ENCODE measurements around the gene COMT. TPM values are rescaled to one million over a fixed set of nuclear protein-coding genes. Genes with fewer than 3 reads are reported as not detected.

Gene COMT
- total and polyA plus RNA-seq, 9 donors = 23.1 to 200 (median 161) TPM

DNA sequence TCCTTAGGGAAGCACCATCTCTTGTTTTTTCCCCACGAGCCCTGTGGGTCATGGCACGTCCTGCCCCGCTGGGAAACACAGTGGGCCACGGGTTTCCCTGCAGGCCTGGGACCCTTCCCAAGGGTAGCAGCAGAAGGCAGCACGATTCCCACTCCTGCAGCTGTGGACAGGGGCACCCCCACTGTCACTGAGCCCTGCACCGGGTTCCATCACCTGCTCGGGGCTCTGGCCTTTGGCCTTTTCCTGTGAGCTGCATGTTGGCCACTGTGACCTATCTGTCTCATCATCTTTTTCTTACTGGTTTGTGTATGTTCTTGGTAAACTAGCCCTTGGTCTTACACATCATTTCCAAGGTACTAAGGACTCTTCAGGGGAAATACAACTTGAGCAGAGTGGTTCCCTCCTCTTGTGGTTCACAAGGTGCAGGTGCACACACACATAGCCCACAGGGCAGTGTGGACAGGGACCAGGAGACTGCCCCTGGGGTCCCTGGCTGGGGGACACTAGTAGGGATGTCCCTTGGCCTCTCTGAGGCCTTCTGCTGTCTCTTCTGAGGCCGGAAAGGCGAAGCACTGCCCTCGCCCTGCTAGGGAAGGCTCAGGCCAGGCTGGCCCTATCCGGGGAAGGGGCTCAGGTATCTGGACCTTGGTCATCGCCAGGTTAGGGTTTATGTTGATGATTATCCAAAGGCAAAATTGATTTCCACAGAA lies 19.1 kb downstream of the COMT start:
- H3K4me3 ChIP-seq = no peak overlapping the region
- no peaks in the 10 kb centered on the region for H3K36me3 ChIP-seq
- intact Hi-C loops (cut with DNase I) = loop anchor here in 1 of 4 donors (10.0 kb wide), 1 partner anchor 154 kb away; the partner anchor contains the start of genes RANBP1 and TRMT2A
- peaks cover 7% of the 10 kb centered on the region for H3K4me1 ChIP-seq (ENCODE audit: insufficient read depth)
- no peaks in the 10 kb centered on the region for H3K27me3 ChIP-seq
- no peak for DNase-seq
- WGBS, 3 donors = 81 to 87% (median 84%) methylated on average over 12 of the region's 12 CpGs
- no peaks in the 10 kb centered on the region for H3K9me3 ChIP-seq
- H3K27ac ChIP-seq = peak overlapping the region; percentile 27 to 34
- TF ChIP-seq POLR2A (IDR thresholded peaks at IDR 0.05) (no peak), EP300 (IDR thresholded peaks at IDR 0.05) (no peak)
- TF ChIP-seq, protein P1, sequence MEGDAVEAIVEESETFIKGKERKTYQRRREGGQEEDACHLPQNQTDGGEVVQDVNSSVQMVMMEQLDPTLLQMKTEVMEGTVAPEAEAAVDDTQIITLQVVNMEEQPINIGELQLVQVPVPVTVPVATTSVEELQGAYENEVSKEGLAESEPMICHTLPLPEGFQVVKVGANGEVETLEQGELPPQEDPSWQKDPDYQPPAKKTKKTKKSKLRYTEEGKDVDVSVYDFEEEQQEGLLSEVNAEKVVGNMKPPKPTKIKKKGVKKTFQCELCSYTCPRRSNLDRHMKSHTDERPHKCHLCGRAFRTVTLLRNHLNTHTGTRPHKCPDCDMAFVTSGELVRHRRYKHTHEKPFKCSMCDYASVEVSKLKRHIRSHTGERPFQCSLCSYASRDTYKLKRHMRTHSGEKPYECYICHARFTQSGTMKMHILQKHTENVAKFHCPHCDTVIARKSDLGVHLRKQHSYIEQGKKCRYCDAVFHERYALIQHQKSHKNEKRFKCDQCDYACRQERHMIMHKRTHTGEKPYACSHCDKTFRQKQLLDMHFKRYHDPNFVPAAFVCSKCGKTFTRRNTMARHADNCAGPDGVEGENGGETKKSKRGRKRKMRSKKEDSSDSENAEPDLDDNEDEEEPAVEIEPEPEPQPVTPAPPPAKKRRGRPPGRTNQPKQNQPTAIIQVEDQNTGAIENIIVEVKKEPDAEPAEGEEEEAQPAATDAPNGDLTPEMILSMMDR (IDR thresholded peaks at IDR 0.05) = no peak

DNA sequence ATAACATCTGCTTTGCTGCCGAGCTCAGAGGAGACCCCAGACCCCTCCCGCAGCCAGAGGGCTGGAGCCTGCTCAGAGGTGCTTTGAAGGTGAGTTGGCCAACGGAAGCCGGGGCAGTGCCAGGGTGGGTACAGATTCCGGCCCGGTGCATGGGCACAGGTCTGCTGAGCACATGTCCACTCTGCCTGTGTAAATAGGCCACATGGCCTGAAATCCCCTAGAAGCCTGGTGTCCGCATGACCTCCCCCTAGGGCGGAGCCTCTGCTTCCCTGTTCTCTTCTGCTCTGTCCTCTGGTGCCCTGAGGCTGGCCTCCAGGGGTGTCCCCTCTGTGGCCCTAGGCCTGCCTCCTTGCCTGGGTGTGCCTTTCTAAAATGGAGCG lies 19.6 kb downstream of the COMT start:
- Histone ChIP-seq H3K27ac (peak overlapping the region in 1 of 2 donors; percentile 34), H3K9me3 (no peaks in the 10 kb centered on the region)
- 86 to 91% (median 89%) methylated on average over 9 of the region's 9 CpGs for WGBS, 3 donors

DNA sequence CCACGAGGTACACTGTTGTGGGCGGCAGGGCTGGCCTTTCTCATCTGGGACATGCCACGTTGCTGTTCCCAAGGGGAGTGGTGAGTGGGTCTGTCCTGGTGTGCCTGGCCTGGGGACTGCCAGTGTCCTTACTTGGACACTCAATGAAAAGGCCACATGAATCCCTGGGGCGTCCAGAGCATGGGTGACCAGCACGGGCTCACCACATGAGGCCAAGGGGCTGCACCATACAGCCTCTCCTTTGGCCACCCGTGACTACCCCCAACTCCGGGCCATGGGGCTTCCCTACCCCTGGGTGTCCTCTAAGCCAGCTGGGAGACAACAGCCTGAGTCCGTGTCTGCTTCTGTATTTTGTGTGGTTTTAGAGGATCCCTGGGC lies 20.3 kb downstream of the COMT start:
- H3K9me3 ChIP-seq = no peaks in the 10 kb centered on the region
- WGBS, 3 donors = 78 to 87% (median 78%) methylated on average over 8 of the region's 8 CpGs
- no peak for DNase-seq
- no peak overlapping the region for H3K27ac ChIP-seq
- H3K4me3 ChIP-seq = no peak overlapping the region
- TF ChIP-seq, protein P1 (IDR thresholded peaks at IDR 0.05) = no peak
- no peak for TF ChIP-seq POLR2A (IDR thresholded peaks at IDR 0.05)
- no peak for TF ChIP-seq EP300 (IDR thresholded peaks at IDR 0.05)
- intact Hi-C loops (cut with DNase I) = loop anchor here in 1 of 4 donors (10.0 kb wide), 1 partner anchor 153 kb away; the partner anchor contains the start of genes RANBP1 and TRMT2A
- H3K4me1 ChIP-seq (ENCODE audit: insufficient read depth) = peaks cover 7% of the 10 kb centered on the region
- H3K27me3 ChIP-seq = no peaks in the 10 kb centered on the region
- no peaks in the 10 kb centered on the region for H3K36me3 ChIP-seq

More for the DNA sequence above, 19.6 kb downstream of the COMT start:
- H3K4me3 ChIP-seq = no peak overlapping the region
- no peaks in the 10 kb centered on the region for H3K36me3 ChIP-seq
- H3K27me3 ChIP-seq = no peaks in the 10 kb centered on the region
- TF ChIP-seq EP300 (IDR thresholded peaks at IDR 0.05) = no peak
- no peak for TF ChIP-seq POLR2A (IDR thresholded peaks at IDR 0.05)
- TF ChIP-seq, protein P1 (IDR thresholded peaks at IDR 0.05) = no peak
- intact Hi-C loops (cut with DNase I) = loop anchor here in 1 of 4 donors (10.0 kb wide), 1 partner anchor 154 kb away; the partner anchor contains the start of genes RANBP1 and TRMT2A
- H3K4me1 ChIP-seq (ENCODE audit: insufficient read depth) = peaks cover 7% of the 10 kb centered on the region
- no peak for DNase-seq

DNA sequence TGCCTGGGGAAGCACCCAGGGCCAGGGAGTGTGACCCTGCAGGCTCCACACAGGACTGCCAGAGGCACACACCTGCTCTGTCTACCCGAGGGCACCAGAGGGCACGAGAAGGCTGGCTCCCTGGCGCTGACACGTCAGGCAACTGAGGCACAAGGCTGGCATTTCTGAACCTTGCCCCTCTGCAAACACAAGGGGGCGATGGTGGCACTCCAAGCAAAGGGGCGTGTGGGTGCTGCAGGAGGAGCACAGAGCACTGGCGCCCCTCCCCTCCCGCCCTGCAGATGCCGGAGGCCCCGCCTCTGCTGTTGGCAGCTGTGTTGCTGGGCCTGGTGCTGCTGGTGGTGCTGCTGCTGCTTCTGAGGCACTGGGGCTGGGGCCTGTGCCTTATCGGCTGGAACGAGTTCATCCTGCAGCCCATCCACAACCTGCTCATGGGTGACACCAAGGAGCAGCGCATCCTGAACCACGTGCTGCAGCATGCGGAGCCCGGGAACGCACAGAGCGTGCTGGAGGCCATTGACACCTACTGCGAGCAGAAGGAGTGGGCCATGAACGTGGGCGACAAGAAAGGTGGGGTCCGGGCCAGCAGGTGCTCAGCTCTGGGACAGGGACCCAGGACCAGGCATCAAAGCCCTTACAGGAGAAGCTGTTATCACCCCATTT lies 20.8 kb downstream of the COMT start:
- Histone ChIP-seq H3K27me3 (no peaks in the 10 kb centered on the region), H3K4me3 (no peak overlapping the region), H3K4me1 (ENCODE audit: insufficient read depth) (peaks cover 7% of the 10 kb centered on the region), H3K27ac (no peak overlapping the region), H3K9me3 (no peaks in the 10 kb centered on the region), H3K36me3 (no peaks in the 10 kb centered on the region)
- TF ChIP-seq, protein P1 (IDR thresholded peaks at IDR 0.05) = no peak
- no peak for TF ChIP-seq EP300 (IDR thresholded peaks at IDR 0.05)
- no peak for TF ChIP-seq POLR2A (IDR thresholded peaks at IDR 0.05)
- intact Hi-C loops (cut with DNase I) = loop anchor here in 1 of 4 donors (10.0 kb wide), 1 partner anchor 152 kb away; the partner anchor contains the start of genes RANBP1 and TRMT2A
- peak in 1 of 5 donors; percentile 42 for DNase-seq
- 41 to 56% (median 50%) methylated on average over 17 to 22 of the region's 22 CpGs for WGBS, 3 donors

All from ovary (tissue), 9 donors.